SH-SY5Y (cell line): ENCODE results near the gene SNTB2.

Experiments used
- GATA2 ChIP-seq: IDR thresholded peaks from 2 replicates; pipeline ENCODE4 v1.6.1; 2011; ENCODE audit warnings: mild to moderate bottlenecking, low read depth, low read length
- GATA3 ChIP-seq: IDR thresholded peaks from 2 replicates; pipeline ENCODE4 v1.6.1; 2011; ENCODE audit warnings: low read depth, mild to moderate bottlenecking, low read length, moderate library complexity

SNTB2 gene

GRCh38 chr16:69322343-69322742, 135.4 kb downstream of the SNTB2 start:
- TF ChIP-seq GATA2 (no peak), GATA3 (no peak)

- no peak for TF ChIP-seq GATA3
- no peak for TF ChIP-seq GATA2
Measured at GRCh38 chr16:69323415-69323814, 136.5 kb downstream of the SNTB2 start.

GRCh38 chr16:69324013-69324531, 137.1 kb downstream of the SNTB2 start:
- no peak for TF ChIP-seq GATA3
- TF ChIP-seq GATA2, result no peak

- TF ChIP-seq GATA3 (no peak), GATA2 (no peak)
Measured at GRCh38 chr16:69324585-69325253, 137.8 kb downstream of the SNTB2 start.

GRCh38 chr16:69325784-69326171, 138.8 kb downstream of the SNTB2 start:
- no peak for TF ChIP-seq GATA2
- no peak for TF ChIP-seq GATA3

- TF ChIP-seq GATA2 (no peak), GATA3 (no peak)
Measured at GRCh38 chr16:69326172-69326873, 139.4 kb downstream of the SNTB2 start.

GRCh38 chr16:69327585-69328310, 140.8 kb downstream of the SNTB2 start:
- TF ChIP-seq GATA3, result no peak
- no peak for TF ChIP-seq GATA2

GRCh38 chr16:69328854-69329316, 141.9 kb downstream of the SNTB2 start:
- TF ChIP-seq GATA2 (no peak), GATA3 (no peak)

GRCh38 chr16:69329369-69330285, 142.7 kb downstream of the SNTB2 start:
- no peak for TF ChIP-seq GATA2
- TF ChIP-seq GATA3, result no peak

- TF ChIP-seq GATA2 (no peak), GATA3 (no peak)
Measured at GRCh38 chr16:69330286-69331109, 143.5 kb downstream of the SNTB2 start, which contains the start of gene PDF. Gene PDF (minus strand): TSS chr16:69330588. CDS start chr16:69330570, 18 bp downstream.

GRCh38 chr16:69334696-69335095, 147.7 kb downstream of the SNTB2 start:
- TF ChIP-seq GATA2 (no peak), GATA3 (no peak)

GRCh38 chr16:69338557-69339288, 151.8 kb downstream of the SNTB2 start:
- TF ChIP-seq GATA3, result no peak
- no peak for TF ChIP-seq GATA2
